B cell (primary cell): ENCODE data around the gene ATCAY. TPM values are rescaled to one million over a fixed set of nuclear protein-coding genes. Genes with fewer than 3 reads are reported as not detected.

Experiments used
- ATAC-seq: fragments of 200-7000 bp; cut with Tn5 transposase; one replicate; pipeline ENCODE4 v1.10.0; 2021; ENCODE audit warnings: low read depth, mild to moderate bottlenecking, moderate number of reproducible peaks, moderate library complexity
- CTCF ChIA-PET: fragments of 350-600 bp; sonication (Branson Sonifier 250); formaldehyde crosslinking; loops from one replicate; lab custom pipeline; 2021; ENCODE audit warnings: antibody characterized with exemption, inconsistent platforms; lab: Charles Lee
- POLR2A ChIA-PET: fragments of 350-600 bp; sonication (Branson Sonifier 250); formaldehyde crosslinking; loops from one replicate; lab custom pipeline; 2021; ENCODE audit warnings: antibody characterized with exemption; lab: Charles Lee
- DNase-seq: peaks from one replicate; pipeline ENCODE4 v3.0.0; 2013
- H2AFZ ChIP-seq: 2 replicates; pipeline ENCODE4 v1.6.1; 2012; ENCODE audit warnings: mild to moderate bottlenecking, low read depth, low read length; ENCODE audit not compliant: insufficient read depth, poor library complexity, severe bottlenecking
- H3K27ac ChIP-seq, 2 donors: 1 replicate in 1 of 2; 2 replicates in 1 of 2; pipeline ENCODE4 v1.5.1; 2012 to 2013; ENCODE audit warnings: low read length in 2 of 2, mild to moderate bottlenecking in 2 of 2, moderate library complexity in 1 of 2
- H3K27me3 ChIP-seq, 4 experiments: fragments of 200-600 bp in 1 of 4; sonication (generic) in 1 of 4; replicated peaks in 1 of 4; 1 replicate in 2 of 4; 2 replicates in 2 of 4; pipeline versions ENCODE4 v1.6.1 to v1.7.0; 2013 to 2016; ENCODE audit warnings: low read length in 3 of 4, mild to moderate bottlenecking in 2 of 4, mixed read lengths in 1 of 4, moderate library complexity in 1 of 4; ENCODE audit not compliant: insufficient read depth in 4 of 4, control insufficient read depth in 3 of 4; ENCODE audit errors: control extremely low read depth in 1 of 4
- H3K36me3 ChIP-seq, 2 experiments: replicated peaks in 1 of 2; 1 replicate in 1 of 2; 2 replicates in 1 of 2; pipeline versions ENCODE4 v1.6.1 to v1.7.1; 2013; ENCODE audit warnings: low read length in 1 of 2; ENCODE audit not compliant: insufficient read depth in 2 of 2, control insufficient read depth in 1 of 2; ENCODE audit errors: control extremely low read depth in 1 of 2, extremely low read depth in 1 of 2
- H3K4me1 ChIP-seq, 2 donors: fragments of 200-600 bp in 1 of 2; sonication (generic) in 1 of 2; 1 replicate in 1 of 2; 2 replicates in 1 of 2; pipeline versions ENCODE4 v1.5.1 to v1.6.1; 2013 to 2017; ENCODE audit warnings: low read length in 2 of 2; ENCODE audit not compliant: control insufficient read depth in 2 of 2, insufficient read depth in 2 of 2
- H3K4me2 ChIP-seq: replicated peaks from 2 replicates; pipeline ENCODE3; 2012; ENCODE audit warnings: mild to moderate bottlenecking, low read depth, low read length; ENCODE audit not compliant: poor library complexity, severe bottlenecking
- H3K4me3 ChIP-seq, 5 experiments: fragments of 200-600 bp in 1 of 5; sonication (generic) in 1 of 5; 1 replicate in 3 of 5; 2 replicates in 2 of 5; pipeline versions ENCODE4 v1.5.1 to v1.7.0; 2011 to 2016; ENCODE audit warnings: low read length in 4 of 5, mild to moderate bottlenecking in 4 of 5, low read depth in 2 of 5, control low read depth in 1 of 5, moderate library complexity in 1 of 5; ENCODE audit not compliant: insufficient read depth in 1 of 5; ENCODE audit errors: control extremely low read depth in 1 of 5, extremely low read depth in 1 of 5
- H3K79me2 ChIP-seq: fragments of 200-600 bp; sonication (generic); one replicate; pipeline ENCODE4 v1.6.0; 2016; ENCODE audit warnings: low read length; ENCODE audit not compliant: control insufficient read depth, insufficient read depth
- H3K9ac ChIP-seq: fragments of 200-600 bp; sonication (generic); 2 replicates; pipeline ENCODE4 v1.6.1; 2017; ENCODE audit warnings: mild to moderate bottlenecking, low read length, moderate library complexity
- H3K9me3 ChIP-seq, 3 donors: one replicate each; pipeline versions ENCODE4 v1.6.1 to v1.7.1; 2013; ENCODE audit warnings: low read length in 2 of 3; ENCODE audit not compliant: control insufficient read depth in 2 of 3, insufficient read depth in 1 of 3; ENCODE audit errors: control extremely low read depth in 1 of 3
- H4K20me1 ChIP-seq: 2 replicates; pipeline ENCODE4 v1.6.0; 2012; ENCODE audit warnings: mild to moderate bottlenecking, low read length; ENCODE audit not compliant: insufficient read depth, control insufficient read depth, poor library complexity, severe bottlenecking
- H3K27ac Mint-ChIP-seq: one replicate; pipeline ENCODE4 v1.8.0; 2021; ENCODE audit warnings: mixed read lengths
- H3K27me3 Mint-ChIP-seq: one replicate; pipeline ENCODE4 v1.8.0; 2021; ENCODE audit warnings: mixed read lengths
- H3K4me1 Mint-ChIP-seq: one replicate; pipeline ENCODE4 v1.8.0; 2021; ENCODE audit warnings: mixed read lengths
- H3K4me3 Mint-ChIP-seq: one replicate; pipeline ENCODE4 v1.8.0; 2021; ENCODE audit warnings: mixed read lengths
- H3K9me3 Mint-ChIP-seq: one replicate; pipeline ENCODE4 v1.8.0; 2022; ENCODE audit warnings: mixed read lengths; ENCODE audit not compliant: insufficient read depth
- EZH2 ChIP-seq: IDR thresholded peaks from 2 replicates; pipeline ENCODE4 v1.6.1; 2012; ENCODE audit warnings: borderline replicate concordance, low read depth, mild to moderate bottlenecking, moderate library complexity, low read length; ENCODE audit not compliant: insufficient read depth, poor library complexity, severe bottlenecking
- WGBS: methylation state at CpG from one replicate; pipeline ENCODE4 v1.1.5; 2013; ENCODE audit warnings: missing lambda C conversion rate; ENCODE audit not compliant: insufficient coverage; 5-methylcytosine and 5-hydroxymethylcytosine counted together
- intact Hi-C: fragments of 100-400 bp; cut with micrococcal nuclease; formaldehyde crosslinking; loops from one replicate; pipeline ENCODE4 v1.10.0; 2022
- polyA plus RNA-seq: library from polyadenylated mRNA; depleted of rRNA; stranded (reverse); fragments of >200 nt; gene quantifications from 2 replicates; pipeline ENCODE4 v1.2.3, GENCODE V29; 2012
- total RNA-seq, 2 donors: library from RNA; stranded (reverse); fragments of 120-200 nt in 1 of 2; gene quantifications; 1 replicate in 1 of 2; 2 replicates in 1 of 2; pipeline versions ENCODE4 v1.2.3 to v1.2.4, GENCODE V29; 2013 to 2022
- TF ChIP-seq, protein P1 (sequence below): fragments of 200-600 bp; IDR thresholded peaks from one replicate; pipeline ENCODE4 v1.8.0; 2022; ENCODE audit warnings: antibody characterized with exemption, mild to moderate bottlenecking

The ATCAY gene
- total and polyA plus RNA-seq, 2 donors (not counting 1 experiment from before 2014, with no cell fraction given): not detected

DNA sequence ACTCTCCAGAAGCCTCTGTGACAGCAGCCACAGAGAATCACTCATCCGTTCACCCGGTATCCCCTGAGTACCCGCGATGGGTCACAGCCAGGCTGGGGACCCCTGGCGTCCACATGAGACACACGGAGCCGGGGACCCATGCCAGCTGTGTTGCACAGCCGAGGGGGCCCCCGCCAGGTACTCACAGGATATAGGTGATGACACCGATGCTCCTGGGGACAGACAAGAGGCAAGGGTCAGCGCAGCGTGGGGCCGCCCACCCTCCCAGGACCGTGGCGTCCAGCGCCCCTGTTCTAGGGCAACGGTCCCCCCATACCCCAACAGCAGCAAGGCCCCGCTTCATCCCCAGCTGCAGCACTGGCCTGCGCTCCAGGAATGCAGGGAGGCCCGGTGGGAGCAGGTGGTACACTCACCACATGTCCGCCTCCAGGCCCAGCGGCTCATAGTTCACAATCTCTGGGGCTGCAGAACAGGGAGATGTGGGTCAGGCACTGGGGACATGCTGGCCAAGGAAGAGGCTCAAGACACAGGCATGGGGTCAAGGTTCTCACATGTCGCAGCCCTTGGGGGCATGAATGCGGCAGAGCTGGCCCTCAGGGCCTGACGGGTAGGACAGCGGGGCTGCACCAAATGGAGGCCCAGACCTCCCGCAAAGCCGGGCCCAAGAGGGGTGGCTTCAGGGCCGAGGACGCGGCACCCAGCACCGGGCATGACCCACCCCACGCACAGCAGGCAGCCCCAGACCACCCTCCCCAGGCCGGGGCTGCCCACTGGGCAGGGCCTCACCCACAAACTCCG, 83.2 kb downstream of the ATCAY start:
- no peak for TF ChIP-seq EZH2
- TF ChIP-seq, protein P1, sequence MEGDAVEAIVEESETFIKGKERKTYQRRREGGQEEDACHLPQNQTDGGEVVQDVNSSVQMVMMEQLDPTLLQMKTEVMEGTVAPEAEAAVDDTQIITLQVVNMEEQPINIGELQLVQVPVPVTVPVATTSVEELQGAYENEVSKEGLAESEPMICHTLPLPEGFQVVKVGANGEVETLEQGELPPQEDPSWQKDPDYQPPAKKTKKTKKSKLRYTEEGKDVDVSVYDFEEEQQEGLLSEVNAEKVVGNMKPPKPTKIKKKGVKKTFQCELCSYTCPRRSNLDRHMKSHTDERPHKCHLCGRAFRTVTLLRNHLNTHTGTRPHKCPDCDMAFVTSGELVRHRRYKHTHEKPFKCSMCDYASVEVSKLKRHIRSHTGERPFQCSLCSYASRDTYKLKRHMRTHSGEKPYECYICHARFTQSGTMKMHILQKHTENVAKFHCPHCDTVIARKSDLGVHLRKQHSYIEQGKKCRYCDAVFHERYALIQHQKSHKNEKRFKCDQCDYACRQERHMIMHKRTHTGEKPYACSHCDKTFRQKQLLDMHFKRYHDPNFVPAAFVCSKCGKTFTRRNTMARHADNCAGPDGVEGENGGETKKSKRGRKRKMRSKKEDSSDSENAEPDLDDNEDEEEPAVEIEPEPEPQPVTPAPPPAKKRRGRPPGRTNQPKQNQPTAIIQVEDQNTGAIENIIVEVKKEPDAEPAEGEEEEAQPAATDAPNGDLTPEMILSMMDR: no peak
- peaks cover 2 to 51% of the 10 kb centered on the region in 2 experiments for H3K36me3 ChIP-seq
- CTCF ChIA-PET: no interaction called here

More for the DNA sequence above, 83.2 kb downstream of the ATCAY start:
- no peak overlapping the region for H3K27ac Mint-ChIP-seq
- Histone ChIP-seq H3K9me3 (no peaks in the 10 kb centered on the region), H3K9ac (no peak overlapping the region), H4K20me1 (peaks cover 28% of the 10 kb centered on the region), H3K4me2 (no peak overlapping the region), H3K4me3 (no peak overlapping the region), H3K4me1 (no peaks in the 10 kb centered on the region), H2AFZ (no peak overlapping the region), H3K79me2 (peaks cover 19% of the 10 kb centered on the region), H3K27ac (no peak overlapping the region), H3K27me3 (no peaks in the 10 kb centered on the region)
- DNase-seq (no peak), ATAC-seq (no peak)
- POLR2A ChIA-PET: no interaction called here
- peaks cover 4% of the 10 kb centered on the region for H3K4me1 Mint-ChIP-seq
- H3K27me3 Mint-ChIP-seq: no peaks in the 10 kb centered on the region
- no peaks in the 10 kb centered on the region for H3K9me3 Mint-ChIP-seq
- intact Hi-C loops: no loop called here
- 99% methylated on average over 34 of the region's 35 CpGs for WGBS
- H3K4me3 Mint-ChIP-seq: no peak overlapping the region
